ENCODE measurements around the gene EPYC.

EPYC gene, protein sequence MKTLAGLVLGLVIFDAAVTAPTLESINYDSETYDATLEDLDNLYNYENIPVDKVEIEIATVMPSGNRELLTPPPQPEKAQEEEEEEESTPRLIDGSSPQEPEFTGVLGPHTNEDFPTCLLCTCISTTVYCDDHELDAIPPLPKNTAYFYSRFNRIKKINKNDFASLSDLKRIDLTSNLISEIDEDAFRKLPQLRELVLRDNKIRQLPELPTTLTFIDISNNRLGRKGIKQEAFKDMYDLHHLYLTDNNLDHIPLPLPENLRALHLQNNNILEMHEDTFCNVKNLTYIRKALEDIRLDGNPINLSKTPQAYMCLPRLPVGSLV

DNA sequence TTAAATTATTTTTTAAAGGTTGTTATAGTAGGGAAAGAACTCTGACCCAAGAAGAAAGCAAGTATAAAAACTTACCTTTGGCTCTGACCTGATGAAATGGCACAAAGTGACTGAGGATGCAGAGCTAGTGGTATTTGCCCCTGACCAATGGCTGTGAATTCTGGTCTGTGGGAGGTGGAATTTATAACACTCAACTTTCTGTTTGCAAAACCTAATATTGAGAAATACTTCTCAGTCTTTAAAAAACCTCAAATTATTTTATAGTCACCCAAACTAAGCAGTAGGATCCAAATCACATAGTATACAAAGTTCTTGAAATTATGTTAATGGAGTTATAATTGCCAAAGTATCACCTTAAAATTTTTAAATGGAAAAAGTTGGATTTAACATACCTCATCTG is at the start of gene EPYC:
Gene EPYC, minus strand, starts transcription at position 101 of the 400 bp plus-strand sequence. CDS start 2,407 bp downstream, outside the sequence.
- DNase-seq = no peak

DNA sequence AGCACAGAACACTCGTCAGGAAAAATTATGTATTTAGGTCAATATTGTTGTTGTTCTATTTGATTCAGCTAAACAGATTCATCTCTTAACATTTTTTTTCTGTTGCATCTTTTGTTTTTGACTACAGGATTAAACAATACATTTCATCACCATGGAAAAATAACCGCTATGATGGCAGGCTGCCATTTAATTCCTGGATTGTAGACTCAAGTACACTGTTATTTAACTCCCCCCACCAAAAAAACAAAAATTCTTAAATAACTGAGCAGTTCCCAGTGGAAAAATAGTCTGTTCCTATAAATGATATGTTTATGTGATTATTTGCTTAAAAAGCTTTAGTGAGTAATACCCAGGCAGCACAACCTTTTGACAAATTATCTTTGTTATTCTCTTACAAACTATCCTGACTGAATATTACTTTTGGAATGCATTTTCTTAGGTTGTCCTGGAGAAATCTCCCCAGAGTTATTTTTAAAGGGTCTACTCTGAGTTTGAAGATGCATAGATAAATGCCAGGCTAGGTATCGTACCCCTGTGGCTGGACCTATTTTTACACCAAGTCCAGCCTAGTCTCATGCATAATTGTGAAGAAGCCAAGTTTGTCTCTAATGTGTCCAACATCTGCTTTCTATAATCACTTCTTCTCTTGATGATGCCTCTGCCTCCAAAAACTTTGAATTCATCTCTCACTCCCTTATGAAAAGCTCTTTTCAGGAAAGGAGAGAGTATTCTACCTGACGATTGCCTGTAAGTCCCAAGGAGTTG is 49.4 kb upstream of the EPYC start:
- DNase-seq = no peak

DNA sequence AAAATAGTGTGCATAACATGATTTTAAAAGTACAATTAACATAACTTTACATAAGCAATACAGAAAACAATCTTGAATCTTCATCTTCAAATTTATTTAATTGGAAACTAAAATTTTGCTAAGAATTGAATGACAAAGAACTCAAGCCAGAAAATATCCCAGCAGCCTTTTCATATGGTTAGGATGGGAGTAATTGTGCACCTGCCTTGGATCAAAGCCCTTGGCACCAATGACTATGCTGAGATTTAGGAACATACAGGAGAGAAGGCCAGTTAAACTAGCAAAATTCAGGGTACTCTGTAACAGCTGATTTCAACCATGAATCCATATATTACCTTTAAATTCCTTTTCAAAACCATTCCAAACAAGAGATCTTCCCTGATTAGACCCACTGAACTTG is 47.3 kb upstream of the EPYC start:
- DNase-seq = no peak

DNA sequence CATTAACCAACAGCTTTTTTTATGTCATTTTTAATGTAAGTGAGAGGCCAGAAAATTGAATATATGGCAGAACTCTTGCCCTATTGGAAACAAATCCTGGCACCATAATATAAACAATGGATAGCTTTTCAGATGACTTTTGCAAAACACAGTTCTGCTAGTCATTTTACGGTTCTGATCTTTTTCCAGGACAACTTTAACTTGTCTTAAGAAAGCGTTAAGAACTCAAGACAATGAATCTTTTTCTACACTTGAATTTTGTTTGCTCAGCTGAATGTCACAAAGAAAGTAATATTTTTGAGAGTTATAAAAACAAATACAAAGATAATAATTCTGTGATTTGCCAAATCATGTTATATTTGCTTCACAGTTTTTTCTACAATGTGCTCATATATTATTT is 39.8 kb upstream of the EPYC start:
- no peak for DNase-seq

DNA sequence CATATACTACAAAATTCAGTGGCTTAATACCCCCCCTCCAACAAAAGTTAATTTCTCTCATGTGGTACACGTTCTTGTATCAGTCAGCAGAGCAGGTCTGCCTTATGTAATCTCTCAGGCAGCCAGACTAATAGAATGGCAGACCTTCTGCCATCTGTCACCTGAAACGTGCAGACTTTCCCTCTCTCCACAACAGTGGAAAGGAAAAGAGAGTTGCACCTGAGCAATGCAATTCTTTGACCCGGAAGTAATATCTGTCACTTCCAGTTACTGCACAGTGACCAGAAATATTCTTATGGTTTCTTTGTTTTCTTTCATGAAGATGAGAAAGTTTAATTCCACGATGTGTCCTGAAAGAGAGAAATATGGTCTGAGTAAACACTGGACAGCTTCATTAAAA is 38.6 kb upstream of the EPYC start:
- no peak for DNase-seq

DNA sequence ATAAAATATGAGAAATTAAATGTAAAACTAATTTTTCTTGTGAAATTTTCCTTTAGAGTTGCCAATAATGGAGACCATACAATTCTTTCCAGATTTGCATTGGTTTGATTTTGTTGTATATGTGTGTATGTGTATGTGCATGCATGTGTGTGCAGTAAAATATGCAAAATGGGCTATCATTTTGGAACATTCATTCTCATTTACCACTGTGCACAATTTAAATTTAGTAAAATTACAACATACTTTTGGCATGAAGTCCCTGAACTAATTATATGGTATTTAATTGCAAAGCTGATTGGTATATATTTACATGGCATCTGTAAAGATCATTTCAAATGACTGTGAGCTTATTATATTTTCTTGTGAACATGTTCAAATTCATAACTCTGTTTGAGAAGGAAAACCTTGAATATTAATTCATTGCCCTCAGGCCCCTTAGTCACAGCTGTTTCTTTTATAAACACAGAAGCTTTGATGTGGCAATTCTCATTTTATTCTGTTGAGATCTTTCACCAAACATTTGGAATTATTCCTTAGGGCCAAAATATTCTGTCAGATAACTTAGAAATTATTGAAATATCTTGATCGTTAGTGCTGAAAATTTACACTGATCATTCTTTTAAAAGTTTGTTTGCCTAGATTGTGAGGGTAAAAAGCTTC is 35.5 kb upstream of the EPYC start:
- no peak for DNase-seq

DNA sequence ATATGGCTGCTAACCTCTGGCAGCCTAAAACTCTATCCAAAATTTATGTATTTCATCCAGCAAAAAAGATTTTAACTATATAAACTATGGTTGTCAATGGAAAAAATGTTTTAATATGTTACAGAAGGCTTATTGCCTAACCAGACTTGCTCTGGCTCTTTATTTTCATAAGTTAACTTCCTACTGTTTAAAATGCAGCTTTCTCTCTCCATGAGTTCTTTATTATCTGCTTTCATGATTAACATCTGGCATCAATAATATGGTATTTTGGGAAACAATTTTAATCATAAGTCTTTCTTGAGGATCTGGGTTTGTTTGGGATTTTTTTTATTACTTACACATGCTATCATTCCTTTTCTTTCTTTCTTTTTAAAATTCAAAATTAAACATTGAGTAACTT is 32.5 kb upstream of the EPYC start:
- no peak for DNase-seq

DNA sequence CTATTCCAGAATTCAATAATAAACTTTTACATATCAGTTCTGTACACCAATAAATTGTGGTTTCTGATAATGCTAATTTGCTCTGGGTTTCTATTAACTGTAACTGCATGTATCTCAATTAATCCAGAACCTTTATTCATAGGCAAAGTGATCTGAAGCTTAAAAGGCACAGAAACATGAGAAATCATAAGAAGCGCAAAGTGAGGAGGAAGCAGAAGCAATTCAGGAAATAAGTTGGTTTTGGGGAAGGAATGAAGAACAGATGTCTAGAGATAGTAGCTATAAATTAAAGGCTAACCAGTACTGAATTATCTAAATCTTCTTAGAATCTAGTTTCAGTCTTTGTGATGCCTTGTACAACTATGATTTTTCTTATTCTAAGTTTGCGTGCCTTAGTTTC is 28.5 kb upstream of the EPYC start:
- DNase-seq = no peak

DNA sequence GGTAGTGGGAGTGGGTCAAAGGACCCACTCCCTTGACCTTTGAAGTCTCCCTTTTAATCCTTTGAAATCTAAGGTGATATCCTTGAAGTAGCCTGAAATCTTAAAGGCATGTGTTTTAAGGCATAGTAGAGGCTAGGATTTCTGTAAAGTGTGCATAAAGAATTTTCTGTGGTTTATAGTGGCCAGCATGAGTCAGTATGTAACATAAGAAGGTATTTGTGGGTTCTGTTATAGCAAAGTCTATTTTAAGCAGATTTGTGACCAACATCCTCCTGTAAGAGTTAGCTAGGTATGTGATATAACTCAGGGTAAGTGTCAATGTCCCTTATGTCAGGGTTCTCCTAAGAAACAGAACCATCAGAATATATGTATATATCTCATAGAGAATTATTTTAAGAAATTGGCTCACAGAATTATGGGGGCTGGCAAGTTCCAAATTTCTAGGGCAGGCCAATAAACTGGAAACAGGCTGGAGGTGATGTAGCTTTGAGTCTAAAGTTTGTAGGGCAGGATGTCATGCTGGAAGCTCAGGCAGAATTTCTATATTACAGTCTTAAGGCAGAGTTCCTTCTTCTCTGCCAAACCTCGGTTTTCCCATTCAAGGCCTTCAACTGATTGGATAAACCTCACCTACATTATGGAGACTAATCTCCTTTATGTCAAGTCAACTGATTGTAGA is 18.7 kb upstream of the EPYC start:
- DNase-seq = no peak

DNA sequence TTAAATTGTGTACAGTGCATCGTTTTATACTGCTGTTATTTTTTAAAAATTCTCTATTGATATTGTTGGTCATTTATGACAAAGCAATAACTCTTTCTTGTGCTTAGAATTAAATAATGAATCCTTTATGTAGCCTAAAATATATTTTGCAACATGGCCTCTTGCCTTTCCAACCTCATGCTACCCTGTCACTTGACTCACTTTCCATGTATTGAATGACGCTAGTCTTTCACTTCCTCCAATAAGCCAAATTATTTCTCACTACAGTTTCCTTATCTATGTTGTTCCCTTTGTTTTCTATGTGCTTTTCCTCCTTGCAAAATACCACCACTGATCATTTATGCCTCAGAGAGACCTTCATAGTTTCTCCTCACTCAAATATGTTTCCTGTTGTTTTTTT is 16.3 kb upstream of the EPYC start:
- no peak for DNase-seq

DNA sequence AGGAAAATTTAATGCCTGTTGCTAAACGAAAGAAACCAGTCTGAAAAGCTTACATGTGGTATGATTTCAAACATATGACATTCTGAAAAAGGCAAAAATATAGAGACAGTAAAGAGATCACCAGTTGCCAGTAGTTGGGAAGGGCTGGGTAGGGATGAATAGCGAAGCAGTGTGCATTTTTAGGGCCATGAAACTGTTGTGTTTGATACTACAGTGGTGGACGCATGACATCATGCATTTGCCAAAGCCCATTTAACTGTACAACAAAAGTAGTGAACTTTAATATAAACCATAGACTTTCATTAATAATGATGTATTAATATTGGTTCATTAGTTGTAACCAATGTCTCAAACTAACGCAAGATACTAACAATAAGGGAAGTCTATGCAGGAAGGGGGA is 14.7 kb upstream of the EPYC start:
- no peak for DNase-seq

DNA sequence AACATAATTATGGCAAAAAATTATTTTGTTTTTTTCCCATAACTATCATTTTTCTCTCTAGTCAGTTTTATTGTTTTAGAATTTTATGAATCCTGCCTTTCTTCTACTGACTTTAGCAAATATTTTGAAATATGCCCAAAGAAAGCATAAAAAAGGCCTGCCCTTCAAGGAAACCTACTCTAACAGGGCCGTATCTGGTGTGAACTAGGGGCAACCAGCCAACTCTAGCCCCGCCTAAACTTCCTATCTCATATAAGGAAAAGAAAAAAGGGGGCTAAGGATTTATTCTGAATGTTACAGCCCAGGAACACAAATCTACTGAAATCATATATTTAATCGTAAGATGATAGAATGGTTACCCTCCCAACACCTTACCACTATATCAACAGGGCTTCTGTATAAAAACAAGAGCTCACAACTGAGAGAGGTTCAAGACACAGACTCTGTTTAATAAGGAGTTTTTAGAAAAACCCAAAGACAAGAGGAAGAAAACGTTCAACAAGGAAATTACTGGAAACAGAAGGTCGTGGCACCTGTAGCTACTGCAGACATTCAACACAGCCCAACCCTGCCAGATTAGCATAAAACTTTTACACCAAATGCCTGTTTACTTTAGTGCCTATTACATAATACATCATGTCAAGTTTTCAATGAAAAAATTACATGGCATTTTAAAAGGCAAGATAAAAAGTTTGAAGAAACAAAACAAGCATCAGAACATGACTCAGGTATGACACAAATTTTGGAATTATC is 12.9 kb upstream of the EPYC start:
- DNase-seq = no peak

DNA sequence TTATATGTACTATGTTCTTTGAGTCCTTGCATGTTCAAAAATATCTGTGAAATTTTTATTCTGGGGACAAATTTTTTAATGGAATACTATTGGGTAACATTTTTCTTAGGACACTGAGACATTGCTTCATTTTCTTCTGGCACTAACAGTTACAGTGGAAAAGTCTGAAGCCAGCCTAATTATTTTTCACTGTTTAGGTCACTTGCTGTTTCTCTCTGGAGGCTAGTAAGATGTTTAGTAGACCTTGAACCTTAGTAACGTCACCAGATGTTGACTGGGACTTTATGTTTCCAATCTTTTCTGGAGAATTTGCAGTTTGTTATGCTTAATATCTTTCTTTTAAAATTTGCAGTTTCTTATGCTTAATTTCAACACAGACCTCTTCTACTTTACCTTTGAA is 12.3 kb upstream of the EPYC start:
- DNase-seq = no peak

DNA sequence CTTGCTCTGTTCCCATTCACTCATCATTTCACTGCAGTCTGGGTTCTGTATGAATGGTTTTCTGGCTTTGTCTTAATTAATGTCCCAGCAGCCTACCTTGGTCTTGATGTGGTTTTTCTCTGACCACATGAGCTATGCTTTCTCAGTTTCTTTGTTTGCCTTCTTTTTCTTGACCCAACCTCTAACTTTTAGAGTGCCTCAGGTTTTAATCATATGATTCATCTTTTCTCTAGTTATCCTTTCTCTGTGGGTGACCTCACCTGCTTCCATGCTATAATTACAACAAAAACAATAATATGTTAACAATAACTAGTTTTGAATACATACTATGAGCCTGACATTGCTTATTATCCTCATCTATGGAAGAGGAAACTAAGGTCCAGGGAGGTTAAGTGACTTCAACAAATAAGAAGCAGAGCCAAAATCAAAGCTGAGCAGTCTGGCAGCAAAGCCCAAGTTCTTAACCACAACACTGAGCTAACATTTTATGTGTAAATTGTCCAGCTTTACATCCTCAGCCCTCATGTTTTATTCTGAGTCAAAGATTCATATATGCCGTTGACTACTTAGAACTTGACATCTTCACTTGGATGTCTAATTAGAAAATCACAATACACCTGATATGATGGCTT is 4.7 kb upstream of the EPYC start:
- DNase-seq = no peak

DNA sequence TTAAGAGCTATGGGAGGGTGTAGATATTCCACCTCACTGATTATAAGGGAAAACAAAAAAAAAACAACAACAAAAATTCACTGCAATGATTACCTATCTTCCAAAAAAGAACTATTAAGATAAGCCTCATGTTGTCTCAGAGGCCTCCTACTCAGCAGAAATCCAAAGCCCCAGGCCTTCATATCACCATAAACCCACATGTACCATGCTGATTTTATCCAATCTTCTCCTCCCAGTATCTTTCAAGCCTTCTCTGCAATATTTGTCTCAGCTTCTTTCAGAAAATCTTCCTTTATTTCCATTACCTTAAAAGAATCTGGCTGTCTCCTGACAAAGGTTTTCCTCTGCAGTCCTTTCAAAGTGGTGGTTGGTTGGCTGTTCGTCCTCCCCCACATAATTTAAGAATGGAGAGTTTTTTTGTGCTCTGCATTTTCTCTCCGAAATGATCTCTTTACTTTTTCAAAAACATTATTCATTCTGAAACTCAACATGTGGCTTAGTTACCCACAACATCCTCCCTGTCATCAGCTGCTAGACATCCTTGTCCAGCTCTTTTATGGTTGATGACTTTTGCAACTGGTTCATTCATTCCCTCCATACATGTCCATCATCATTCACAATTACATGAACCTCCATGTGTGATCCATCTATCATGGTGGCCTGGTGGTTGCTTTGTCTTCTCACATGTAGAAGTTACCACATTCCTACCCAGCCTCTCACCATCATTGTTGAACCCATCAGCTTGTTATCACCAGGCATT is 2.9 kb upstream of the EPYC start:
- DNase-seq = no peak

DNA sequence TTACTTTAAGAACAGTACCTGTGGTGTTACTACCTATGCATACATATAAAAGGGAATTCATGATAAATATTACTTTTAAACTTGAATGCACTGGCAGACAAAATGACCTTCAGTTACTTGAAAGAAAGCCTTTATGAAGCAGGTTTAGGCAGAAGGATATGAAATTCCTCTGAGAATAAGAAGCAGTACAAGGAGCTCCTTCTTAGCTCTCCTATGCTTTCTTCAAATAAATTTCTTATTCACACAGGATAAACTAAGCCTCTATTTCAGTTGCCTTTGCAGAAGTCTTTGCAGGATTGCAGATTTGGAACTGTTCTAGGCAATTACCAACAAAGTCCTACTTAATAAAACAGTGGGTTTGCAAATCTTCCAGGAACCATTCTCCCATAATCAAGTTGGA is 1.0 kb downstream of the EPYC start:
- no peak for DNase-seq

DNA sequence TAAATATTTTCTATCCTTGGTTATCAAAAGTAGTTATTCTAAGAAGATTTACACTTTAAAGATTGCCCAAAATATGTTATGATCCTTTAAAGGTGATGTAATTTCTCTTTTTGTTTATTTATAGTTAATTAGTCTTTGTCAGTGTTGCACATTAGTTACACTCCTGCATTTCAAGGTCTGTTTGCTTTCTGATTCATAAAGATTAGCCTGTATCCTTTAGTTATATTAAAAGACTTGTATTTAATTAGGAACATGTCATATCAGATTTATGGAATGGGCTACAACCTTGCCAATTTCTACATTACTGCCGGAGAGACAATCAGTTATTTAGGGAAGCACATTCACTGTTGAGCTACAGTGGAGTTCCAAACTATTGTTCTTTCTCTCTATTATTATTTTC is 3.5 kb downstream of the EPYC start:
- DNase-seq = no peak

DNA sequence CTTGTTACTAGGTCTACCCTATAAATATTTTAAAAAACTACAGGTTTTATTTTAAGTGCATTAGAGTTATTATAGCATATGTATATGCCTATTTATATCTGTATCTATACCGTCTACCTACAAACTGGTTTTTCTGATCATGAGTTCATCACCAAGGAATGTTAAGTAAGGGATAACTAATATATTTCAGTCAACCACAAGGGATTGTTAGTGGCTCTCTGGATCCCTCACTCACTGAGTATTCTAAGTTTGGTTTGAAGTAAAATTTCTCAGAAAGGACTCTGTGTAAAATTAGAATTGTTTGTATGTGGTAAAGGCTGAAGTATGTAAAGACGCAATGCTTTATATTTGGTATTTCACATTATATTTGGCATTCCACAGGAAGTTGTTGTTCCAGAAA is 4.8 kb downstream of the EPYC start:
- no peak for DNase-seq

DNA sequence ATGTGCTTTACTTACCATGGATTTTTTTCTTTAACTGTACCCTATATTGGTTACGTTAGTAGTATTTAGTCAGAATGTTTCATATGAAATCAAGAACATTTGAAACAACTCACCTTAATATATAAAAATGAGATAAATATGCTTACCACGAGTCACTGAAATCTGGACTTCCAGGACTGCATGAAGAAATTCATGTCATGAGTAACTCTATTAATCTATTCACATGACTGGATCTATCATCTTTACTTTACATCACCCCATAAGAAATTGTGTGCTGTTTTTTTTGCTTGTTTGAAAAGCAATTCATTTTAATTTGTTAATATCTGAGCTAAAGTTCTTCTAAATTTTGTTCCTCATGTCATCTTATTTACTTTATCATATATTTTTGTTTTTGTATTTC is 5.2 kb downstream of the EPYC start:
- no peak for DNase-seq

DNA sequence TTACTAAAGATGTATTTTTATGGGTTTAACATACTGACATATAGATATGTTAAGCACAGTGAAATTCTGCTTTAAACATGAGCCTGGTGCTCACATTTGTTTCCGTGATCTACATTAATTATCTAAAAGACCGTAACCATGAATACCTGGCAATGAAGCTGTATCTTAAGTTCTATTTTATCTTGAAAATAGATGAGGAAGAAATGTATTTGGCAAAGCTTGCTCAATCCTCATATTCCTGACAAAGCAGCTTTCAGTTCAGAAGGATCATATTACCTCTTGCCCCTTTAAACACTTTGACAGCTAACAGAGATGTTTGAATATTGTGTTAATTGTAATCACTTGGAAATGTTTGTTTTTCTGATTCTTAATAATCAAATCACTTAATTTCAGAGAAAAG is 9.8 kb downstream of the EPYC start:
- no peak for DNase-seq

DNA sequence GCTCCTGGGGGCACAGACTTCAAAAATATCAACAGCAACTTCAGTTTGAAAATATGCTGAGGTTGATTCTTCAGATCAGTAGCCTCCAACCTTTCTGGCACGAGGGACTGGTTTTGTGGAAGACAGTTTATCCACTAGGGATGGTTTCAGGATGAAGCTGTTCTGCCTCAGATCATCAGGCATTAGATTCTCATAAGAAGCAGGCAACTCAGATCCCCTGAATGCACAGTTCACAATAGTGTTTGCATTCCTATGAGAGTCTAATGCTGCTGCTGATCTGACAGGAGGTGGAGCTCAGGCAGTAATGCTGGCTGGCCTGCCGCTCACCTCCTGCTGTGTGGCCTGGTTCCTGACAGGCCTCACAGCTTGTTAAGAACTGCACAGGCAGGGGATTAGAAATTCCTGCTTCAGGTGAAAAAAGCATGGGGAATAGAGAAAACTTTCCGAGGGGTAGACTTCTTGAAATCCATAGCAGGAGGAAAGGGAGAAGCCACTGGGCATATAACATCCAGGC is 12.8 kb downstream of the EPYC start:
- DNase-seq = no peak

All from CD4-positive, alpha-beta T cell treated with Interferon alpha-2 for 1 hour (primary cell).